ENCODE measurements around the gene DDX20.

Gene DDX20

Small RNA genes within 50 kb of the gene (small RNA-seq; reads per million reads assigned to genes)
- gene INKA2 (ENCODE audit: low read depth): 1.2 reads per million
